ENCODE measurements around the gene PPFIBP2.

DNA sequence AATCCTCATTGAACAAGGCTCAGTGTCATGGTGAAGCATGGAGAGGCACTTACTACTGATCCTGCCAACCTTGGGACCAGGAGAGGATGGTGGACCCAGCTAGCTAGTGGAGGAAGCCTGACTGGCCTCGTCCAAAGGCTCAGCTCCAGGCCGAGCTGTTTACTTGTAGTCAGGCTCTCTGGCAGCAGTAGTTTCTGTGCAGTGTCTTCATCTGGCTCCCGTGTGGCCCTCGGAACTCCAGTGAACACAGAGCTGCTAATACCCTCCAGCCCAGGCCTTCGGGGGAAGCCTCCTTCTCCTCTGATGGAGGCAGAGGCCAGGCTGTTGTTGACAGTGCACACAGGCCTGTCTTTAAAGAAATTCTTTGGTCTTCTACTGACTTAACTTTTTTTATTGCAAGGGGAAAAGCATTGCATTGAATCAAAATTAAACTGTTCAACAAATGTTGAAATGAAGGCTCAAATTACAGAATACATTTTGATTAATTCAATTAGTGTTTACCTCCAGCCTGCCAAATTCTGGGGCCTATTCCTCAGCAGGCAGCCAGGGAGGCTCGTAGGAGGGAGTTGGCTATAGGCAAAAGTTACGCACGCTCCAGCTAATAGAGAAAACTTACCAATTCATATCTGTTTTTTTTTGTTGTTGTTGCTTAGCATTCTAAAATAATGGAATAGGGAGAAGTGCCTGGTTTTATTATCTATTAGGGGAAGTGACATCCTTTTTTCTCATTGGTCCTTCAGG lies 18.8 kb downstream of the PPFIBP2 start:
- TF ChIP-seq CTCF (IDR thresholded peaks at IDR 0.05; ENCODE audit: low read length), result no peak
- no peak for TF ChIP-seq EZH2 (optimal IDR thresholded peaks at IDR 0.05; ENCODE audit: low read depth, low read length)
- no peak for TF ChIP-seq EZH2phosphoT487 (IDR thresholded peaks at IDR 0.05; ENCODE audit: low read length)
